ENCODE measurements around the gene IGFBP5. TPM values are rescaled to one million over a fixed set of nuclear protein-coding genes. Genes with fewer than 3 reads are reported as not detected.

Gene IGFBP5
- total RNA-seq, 2 experiments from 2014 or later, result not detected

- H3K4me2 ChIP-seq (ENCODE audit: low read length), result no peak overlapping the region
- H3K9me2 ChIP-seq (ENCODE audit: insufficient read depth, low read length), result no peaks in the 10 kb centered on the region
- peak; percentile 42 for DNase-seq (ENCODE audit: low spot score)
- no peaks in the 10 kb centered on the region for H3K36me3 ChIP-seq (ENCODE audit: insufficient read depth, low read length)
- intact Hi-C loops (cut with micrococcal nuclease; ENCODE audit: unreplicated experiment), result loop anchor here (2.0 to 5.0 kb wide), 2 partner anchors 444 to 813 kb away; no protein-coding TSS in a partner anchor
- H3K4me1 ChIP-seq (ENCODE audit: insufficient read depth, low read length, poor library complexity, severe bottlenecking), result no peaks in the 10 kb centered on the region
- BruUV-seq (replicated peaks), result no TSS peak
- TF ChIP-seq EZH2phosphoT487 (IDR thresholded peaks at IDR 0.05; ENCODE audit: borderline replicate concordance, low read depth, low read length) (no peak), CTCF (conservative IDR thresholded peaks at IDR 0.05; ENCODE audit: low read length) (peak; percentile 73)
- ChIA-PET CTCF (ENCODE audit: unreplicated experiment) (no interaction called here), POLR2A (interaction anchor here (1.2 kb wide), 1 partner anchor 11 kb away, joined by 3 read pairs; no protein-coding TSS in a partner anchor)
- no peaks in the 10 kb centered on the region for H4K20me1 ChIP-seq (ENCODE audit: insufficient read depth, low read length)
- no peaks in the 10 kb centered on the region for H3K9me3 ChIP-seq (ENCODE audit: low read length)
- no peak overlapping the region for H3K27ac ChIP-seq (ENCODE audit: low read depth, low read length, poor library complexity, severe bottlenecking)
- H3K79me2 ChIP-seq (ENCODE audit: insufficient read depth, low read depth, low read length), result no peaks in the 10 kb centered on the region
- no peak overlapping the region for H3K4me3 ChIP-seq (ENCODE audit: low read depth, low read length, poor library complexity, severe bottlenecking)
- H2AFZ ChIP-seq (ENCODE audit: low read length), result no peak overlapping the region
Observed at GRCh38 chr2:216698895-216699294, 3.5 kb upstream of the IGFBP5 start.

DNA sequence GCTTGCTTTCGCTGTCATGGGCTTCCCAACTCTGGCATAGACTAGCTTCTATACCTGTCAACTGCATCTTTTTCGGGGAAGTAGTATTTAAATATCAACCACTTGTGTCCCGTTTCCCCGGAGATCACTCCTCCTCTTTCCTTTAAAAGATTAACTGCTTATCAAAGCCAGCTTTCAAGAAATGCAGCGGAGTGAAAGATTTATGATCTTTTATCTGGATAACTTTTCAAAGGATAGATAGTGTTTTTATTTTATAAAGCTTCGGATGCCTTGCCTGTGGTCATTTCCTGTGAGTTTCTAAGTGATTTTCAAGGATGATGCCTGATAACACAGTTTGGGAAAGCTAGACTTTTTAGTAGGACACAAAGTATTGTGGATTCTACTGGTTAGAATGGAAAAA lies 2.9 kb upstream of the IGFBP5 start:
- H3K9me3 ChIP-seq (ENCODE audit: low read length), result no peaks in the 10 kb centered on the region
- intact Hi-C loops (cut with micrococcal nuclease; ENCODE audit: unreplicated experiment), result loop anchor here (2.0 to 5.0 kb wide), 2 partner anchors 445 to 814 kb away; no protein-coding TSS in a partner anchor
- H4K20me1 ChIP-seq (ENCODE audit: insufficient read depth, low read length), result no peaks in the 10 kb centered on the region
- ChIA-PET POLR2A (interaction anchor here (1.2 kb wide), 1 partner anchor 10 kb away, joined by 3 read pairs; no protein-coding TSS in a partner anchor), CTCF (ENCODE audit: unreplicated experiment) (no interaction called here)
- H3K9me2 ChIP-seq (ENCODE audit: insufficient read depth, low read length), result no peaks in the 10 kb centered on the region
- no TSS peak for BruUV-seq (replicated peaks)
- no peak overlapping the region for H3K4me3 ChIP-seq (ENCODE audit: low read depth, low read length, poor library complexity, severe bottlenecking)
- no peak overlapping the region for H3K27ac ChIP-seq (ENCODE audit: low read depth, low read length, poor library complexity, severe bottlenecking)
- TF ChIP-seq CTCF (conservative IDR thresholded peaks at IDR 0.05; ENCODE audit: low read length), result no peak
- TF ChIP-seq EZH2phosphoT487 (IDR thresholded peaks at IDR 0.05; ENCODE audit: borderline replicate concordance, low read depth, low read length), result no peak
- H2AFZ ChIP-seq (ENCODE audit: low read length), result no peak overlapping the region
- no peaks in the 10 kb centered on the region for H3K4me1 ChIP-seq (ENCODE audit: insufficient read depth, low read length, poor library complexity, severe bottlenecking)
- H3K4me2 ChIP-seq (ENCODE audit: low read length), result no peak overlapping the region
- H3K36me3 ChIP-seq (ENCODE audit: insufficient read depth, low read length), result no peaks in the 10 kb centered on the region
- no peaks in the 10 kb centered on the region for H3K79me2 ChIP-seq (ENCODE audit: insufficient read depth, low read depth, low read length)
- no peak for DNase-seq (ENCODE audit: low spot score)

DNA sequence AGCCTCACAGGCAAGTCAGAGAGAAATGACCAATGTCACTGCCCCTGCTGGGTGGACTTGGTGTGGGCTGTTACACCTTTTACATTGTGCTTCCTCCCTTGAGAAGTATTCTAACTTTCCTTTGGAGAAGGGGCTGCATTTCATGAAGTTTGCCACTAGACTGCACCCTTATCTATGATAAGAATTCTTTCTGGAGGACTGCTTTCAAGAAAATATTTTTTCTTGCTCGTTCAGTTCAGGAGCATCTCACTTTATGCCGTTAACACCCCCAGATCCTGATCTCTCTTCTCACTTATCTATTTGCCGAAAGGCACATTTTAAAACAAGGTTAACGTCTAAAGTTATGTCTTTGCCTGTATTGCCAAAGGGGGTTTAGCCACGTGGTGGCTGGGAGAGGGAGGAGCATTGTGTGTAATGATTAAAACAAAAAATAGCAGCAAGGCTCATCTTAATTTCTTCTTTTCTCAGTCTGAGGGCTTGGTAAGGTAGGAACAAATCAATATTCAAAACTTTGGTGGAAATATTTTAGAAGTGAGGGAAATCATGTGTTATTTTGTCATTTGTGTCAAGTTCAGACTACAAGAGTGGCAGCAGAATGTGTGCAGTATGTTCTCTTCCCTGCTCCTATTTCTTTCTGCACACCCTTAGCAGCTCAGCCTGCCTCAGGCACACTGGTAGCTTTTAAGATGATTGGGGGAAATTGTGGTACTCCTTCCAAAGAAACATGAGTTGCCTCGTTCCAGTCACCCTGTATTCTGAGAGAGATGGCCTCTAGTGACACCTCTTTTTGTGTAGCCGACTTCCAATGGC lies 1.6 kb upstream of the IGFBP5 start:
- ChIA-PET POLR2A (no interaction called here), CTCF (ENCODE audit: unreplicated experiment) (no interaction called here)
- intact Hi-C loops (cut with micrococcal nuclease; ENCODE audit: unreplicated experiment), result loop anchor here (5.0 kb wide), 1 partner anchor 815 kb away; no protein-coding TSS in a partner anchor
- Histone ChIP-seq H3K9me2 (ENCODE audit: insufficient read depth, low read length) (no peaks in the 10 kb centered on the region), H3K4me3 (ENCODE audit: low read depth, low read length, poor library complexity, severe bottlenecking) (no peak overlapping the region), H3K36me3 (ENCODE audit: insufficient read depth, low read length) (no peaks in the 10 kb centered on the region), H3K27ac (ENCODE audit: low read depth, low read length, poor library complexity, severe bottlenecking) (no peak overlapping the region), H3K4me2 (ENCODE audit: low read length) (no peak overlapping the region), H3K4me1 (ENCODE audit: insufficient read depth, low read length, poor library complexity, severe bottlenecking) (no peaks in the 10 kb centered on the region), H3K9me3 (ENCODE audit: low read length) (no peaks in the 10 kb centered on the region), H4K20me1 (ENCODE audit: insufficient read depth, low read length) (no peaks in the 10 kb centered on the region), H2AFZ (ENCODE audit: low read length) (no peak overlapping the region), H3K79me2 (ENCODE audit: insufficient read depth, low read depth, low read length) (no peaks in the 10 kb centered on the region)
- TF ChIP-seq CTCF (conservative IDR thresholded peaks at IDR 0.05; ENCODE audit: low read length) (peak; percentile 66), EZH2phosphoT487 (IDR thresholded peaks at IDR 0.05; ENCODE audit: borderline replicate concordance, low read depth, low read length) (no peak)
- BruUV-seq (replicated peaks), result no TSS peak
- peak; percentile 5 for DNase-seq (ENCODE audit: low spot score)
